Inferior parietal cortex (tissue), 1 donor: ENCODE measurements around the gene BCLAF1.

Experiments
- DNase-seq: peaks from one replicate; pipeline ENCODE4 v3.0.0-alpha.2; 2016; ENCODE audit errors: extremely low spot score

BCLAF1 gene

GRCh38 chr6:136289579-136290409 lies at the start of gene BCLAF1:
Gene BCLAF1, minus strand, starts transcription at chr6:136289846. Its CDS starts 9,980 bp downstream, at chr6:136279866.
- DNase-seq, result peak; percentile 100

GRCh38 chr6:136338486-136338885 lies 48.8 kb upstream of the BCLAF1 start:
- no peak for DNase-seq

GRCh38 chr6:136337606-136338005 lies 48.0 kb upstream of the BCLAF1 start:
- DNase-seq, result no peak

- DNase-seq, result no peak
Observed at GRCh38 chr6:136337121-136337520, 47.5 kb upstream of the BCLAF1 start.

GRCh38 chr6:136335736-136336363 lies 46.2 kb upstream of the BCLAF1 start:
- DNase-seq, result no peak

- no peak for DNase-seq
Observed at GRCh38 chr6:136334853-136335252, 45.2 kb upstream of the BCLAF1 start.

GRCh38 chr6:136334465-136334846 lies 44.8 kb upstream of the BCLAF1 start:
- DNase-seq, result no peak

GRCh38 chr6:136333824-136334464 lies 44.3 kb upstream of the BCLAF1 start:
- DNase-seq, result no peak

- no peak for DNase-seq
Observed at GRCh38 chr6:136331461-136331860, 41.8 kb upstream of the BCLAF1 start.

GRCh38 chr6:136330634-136331033 lies 41.0 kb upstream of the BCLAF1 start:
- no peak for DNase-seq

GRCh38 chr6:136326038-136326553 lies 36.5 kb upstream of the BCLAF1 start:
- no peak for DNase-seq

- DNase-seq, result no peak
Observed at GRCh38 chr6:136324686-136325380, 35.2 kb upstream of the BCLAF1 start.

- no peak for DNase-seq
Observed at GRCh38 chr6:136323431-136324112, 33.9 kb upstream of the BCLAF1 start.

- DNase-seq, result no peak
Observed at GRCh38 chr6:136319732-136320131, 30.1 kb upstream of the BCLAF1 start.

GRCh38 chr6:136318676-136319075 lies 29.0 kb upstream of the BCLAF1 start:
- DNase-seq, result no peak

- DNase-seq, result no peak
Observed at GRCh38 chr6:136317971-136318370, 28.3 kb upstream of the BCLAF1 start.

GRCh38 chr6:136317021-136317694 lies 27.5 kb upstream of the BCLAF1 start:
- peak; percentile 91 for DNase-seq

- no peak for DNase-seq
Observed at GRCh38 chr6:136315594-136315993, 25.9 kb upstream of the BCLAF1 start.

GRCh38 chr6:136312975-136313374 lies 23.3 kb upstream of the BCLAF1 start:
- DNase-seq, result no peak

GRCh38 chr6:136309729-136310311 lies 20.2 kb upstream of the BCLAF1 start:
- no peak for DNase-seq
